HEK293T (cell line): ENCODE measurements around the gene MAP6D1.

Experiments used
- BHLHE40 ChIP-seq: fragments of 450-650 bp; IDR thresholded peaks from 2 replicates; pipeline ENCODE4 v1.6.1; 2016; ENCODE audit warnings: mild to moderate bottlenecking, moderate library complexity, borderline replicate concordance
- CTBP1 ChIP-seq: fragments of 450-650 bp; IDR thresholded peaks from 2 replicates; pipeline ENCODE4 v1.6.1; 2016; ENCODE audit warnings: borderline replicate concordance
- FOXA1 ChIP-seq: fragments of 450-650 bp; IDR thresholded peaks from 2 replicates; pipeline ENCODE4 v1.6.1; 2016; ENCODE audit warnings: mild to moderate bottlenecking
- FOXK2 ChIP-seq: fragments of 450-650 bp; IDR thresholded peaks from 2 replicates; pipeline ENCODE4 v1.6.1; 2016; ENCODE audit warnings: mild to moderate bottlenecking
- FOXM1 ChIP-seq: fragments of 450-650 bp; IDR thresholded peaks from 2 replicates; pipeline ENCODE4 v1.6.1; 2017; ENCODE audit warnings: mild to moderate bottlenecking, borderline replicate concordance
- HDGF ChIP-seq: fragments of 450-650 bp; IDR thresholded peaks from 2 replicates; pipeline ENCODE4 v1.6.1; 2017; ENCODE audit warnings: antibody characterized with exemption, borderline replicate concordance
- LEF1 ChIP-seq: fragments of 450-650 bp; IDR thresholded peaks from 2 replicates; pipeline ENCODE4 v1.6.1; 2017; ENCODE audit warnings: mild to moderate bottlenecking, borderline replicate concordance
- NFRKB ChIP-seq: fragments of 450-650 bp; IDR thresholded peaks from 2 replicates; pipeline ENCODE4 v1.6.1; 2016; ENCODE audit warnings: mild to moderate bottlenecking, moderate library complexity
- PKNOX1 ChIP-seq: fragments of 450-650 bp; IDR thresholded peaks from 2 replicates; pipeline ENCODE4 v1.6.1; 2016
- SP1 ChIP-seq: fragments of 450-650 bp; IDR thresholded peaks from 2 replicates; pipeline ENCODE4 v1.6.1; 2017
- SUZ12 ChIP-seq: fragments of 450-650 bp; IDR thresholded peaks from 2 replicates; pipeline ENCODE4 v1.6.1; 2016; ENCODE audit warnings: mild to moderate bottlenecking
- TARDBP ChIP-seq: fragments of 450-650 bp; IDR thresholded peaks from 2 replicates; pipeline ENCODE4 v1.6.1; 2016
- ZNF384 ChIP-seq: fragments of 450-650 bp; IDR thresholded peaks from 2 replicates; pipeline ENCODE4 v1.6.1; 2016

GRCh38 chr3:183845608-183846288 is 20.4 kb upstream of the MAP6D1 start:
- TF ChIP-seq FOXA1 = no peak
- no peak for TF ChIP-seq PKNOX1
- TF ChIP-seq FOXM1 = no peak
- no peak for TF ChIP-seq FOXK2
- no peak for TF ChIP-seq SP1
- no peak for TF ChIP-seq HDGF
- no peak for TF ChIP-seq LEF1
- no peak for TF ChIP-seq BHLHE40
- TF ChIP-seq TARDBP = no peak
- no peak for TF ChIP-seq SUZ12
- TF ChIP-seq NFRKB = no peak
- TF ChIP-seq ZNF384 = no peak
- no peak for TF ChIP-seq CTBP1
